Activated CD8-positive, alpha-beta memory T cell treated with anti-CD3 and anti-CD28 coated beads, Interleukin-2, amount 50 U/mL, for 48 hours (primary cell): ENCODE measurements around the gene SLC11A1.

Experiments
- DNase-seq: peaks from one replicate; pipeline ENCODE4 v3.0.0-alpha.2; 2020

Gene SLC11A1

DNA sequence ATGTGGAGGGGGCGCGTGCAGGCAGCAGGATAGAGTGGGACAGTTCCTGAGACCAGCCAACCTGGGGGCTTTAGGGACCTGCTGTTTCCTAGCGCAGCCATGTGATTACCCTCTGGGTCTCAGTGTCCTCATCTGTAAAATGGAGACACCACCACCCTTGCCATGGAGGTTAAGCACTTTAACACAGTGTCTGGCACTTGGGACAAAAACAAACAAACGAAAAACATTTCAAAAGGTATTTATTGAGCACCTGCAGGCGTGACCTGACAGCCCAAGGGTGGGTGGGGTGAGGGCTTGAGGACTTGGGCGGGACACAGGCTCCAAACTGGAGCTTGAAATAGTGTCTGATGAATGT is 13.0 kb downstream of the SLC11A1 start:
- no peak for DNase-seq

DNA sequence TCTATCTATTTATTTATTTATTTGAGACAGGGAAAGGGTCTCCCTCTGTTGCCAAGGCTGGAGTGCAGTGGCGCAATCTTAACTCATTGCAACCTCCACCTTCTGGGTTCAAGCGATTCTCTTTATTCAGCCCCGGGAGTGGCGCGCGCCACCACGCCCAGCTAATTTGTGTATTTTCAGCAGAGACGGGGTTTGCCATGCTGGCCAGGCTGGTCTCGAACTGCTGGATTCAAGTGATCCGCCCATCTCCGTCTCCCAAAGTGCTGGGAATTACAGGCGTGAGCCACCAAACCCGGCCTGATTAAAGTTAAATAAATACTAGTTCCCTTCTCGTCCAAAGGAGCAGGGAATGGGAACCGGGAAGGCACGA is 13.4 kb downstream of the SLC11A1 start:
- no peak for DNase-seq

DNA sequence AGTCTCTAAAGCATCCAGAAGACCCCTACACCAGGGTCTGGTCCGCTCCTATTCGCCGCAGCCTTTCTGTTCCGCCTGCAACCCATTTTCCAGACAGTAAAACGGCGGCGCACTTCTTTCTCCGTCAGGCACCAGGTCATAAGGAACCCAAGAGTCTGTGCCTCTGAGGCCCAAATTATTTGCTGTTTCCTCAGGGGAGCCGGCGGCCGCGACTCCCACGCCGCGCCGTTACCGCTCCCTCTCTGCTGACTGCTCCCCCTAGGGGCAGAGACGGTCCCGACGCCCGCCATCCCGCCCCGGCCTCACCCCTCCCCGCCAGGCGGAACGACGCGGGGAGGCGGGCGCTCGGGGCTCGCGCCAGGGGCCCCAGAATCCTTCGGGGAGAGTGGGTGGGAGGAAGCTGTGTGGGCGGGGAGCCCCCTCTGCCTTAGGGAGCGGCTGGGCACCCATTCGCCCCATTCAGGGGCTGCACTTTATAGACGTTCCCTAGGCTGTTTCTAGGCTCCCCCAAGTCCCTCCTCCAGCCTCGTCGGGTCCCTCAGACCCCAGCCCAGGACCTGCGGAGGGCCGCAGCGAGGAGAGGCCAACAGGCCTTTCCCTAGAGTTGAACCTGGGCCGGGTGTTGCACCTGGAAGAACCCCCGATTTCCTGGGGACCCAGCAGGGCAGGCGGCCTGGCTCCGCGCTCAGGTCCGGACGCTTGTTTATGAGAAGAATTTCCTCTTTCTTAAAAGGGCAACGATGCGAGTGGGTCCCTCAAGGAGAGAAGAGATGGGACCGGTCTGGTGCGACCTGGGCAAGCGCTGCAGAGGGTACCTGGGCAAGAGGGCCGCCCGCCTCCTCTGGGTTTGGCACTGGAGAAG is 14.0 kb downstream of the SLC11A1 start:
- DNase-seq = peak; percentile 95

DNA sequence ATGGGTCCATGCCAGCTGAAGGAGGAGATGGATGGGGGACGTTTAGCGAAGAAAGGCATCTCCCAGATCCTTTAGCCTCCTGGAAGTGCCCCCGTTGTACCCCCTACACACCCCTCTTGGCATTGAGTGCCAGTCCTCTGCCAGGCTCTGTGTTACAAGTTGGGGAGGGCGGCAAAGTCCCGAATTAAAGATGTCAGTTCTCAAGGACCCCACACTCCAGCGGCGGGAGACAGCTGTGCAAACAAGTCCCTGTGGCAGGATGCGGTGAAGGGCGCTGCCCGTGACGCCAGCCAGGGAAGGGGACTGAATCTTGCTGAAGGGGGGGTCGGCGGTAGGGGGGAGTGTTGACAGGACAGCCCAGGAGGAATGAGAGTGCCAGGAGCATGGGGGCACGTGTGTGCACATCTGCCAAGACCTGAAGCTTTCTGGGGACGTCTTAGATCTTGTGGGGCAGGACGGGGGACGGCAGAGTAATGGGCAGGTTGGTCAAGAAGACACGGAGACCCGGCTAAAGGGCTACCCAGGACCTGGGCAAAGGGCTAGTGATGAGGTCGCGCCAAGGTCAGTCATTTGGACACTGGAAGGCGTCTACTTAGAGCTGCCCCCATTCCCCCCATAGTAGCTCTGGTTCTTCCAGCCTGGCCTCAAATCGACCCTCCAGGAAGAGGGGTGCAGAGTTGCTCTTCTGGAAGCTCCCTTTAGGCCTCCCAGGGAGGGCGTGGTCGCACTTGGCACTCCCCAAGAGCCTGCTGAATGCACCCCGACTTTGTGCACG is 14.8 kb downstream of the SLC11A1 start:
- peak; percentile 83 for DNase-seq

- no peak for DNase-seq
Observed at GRCh38 chr2:218397463-218397819, 15.4 kb downstream of the SLC11A1 start.

DNA sequence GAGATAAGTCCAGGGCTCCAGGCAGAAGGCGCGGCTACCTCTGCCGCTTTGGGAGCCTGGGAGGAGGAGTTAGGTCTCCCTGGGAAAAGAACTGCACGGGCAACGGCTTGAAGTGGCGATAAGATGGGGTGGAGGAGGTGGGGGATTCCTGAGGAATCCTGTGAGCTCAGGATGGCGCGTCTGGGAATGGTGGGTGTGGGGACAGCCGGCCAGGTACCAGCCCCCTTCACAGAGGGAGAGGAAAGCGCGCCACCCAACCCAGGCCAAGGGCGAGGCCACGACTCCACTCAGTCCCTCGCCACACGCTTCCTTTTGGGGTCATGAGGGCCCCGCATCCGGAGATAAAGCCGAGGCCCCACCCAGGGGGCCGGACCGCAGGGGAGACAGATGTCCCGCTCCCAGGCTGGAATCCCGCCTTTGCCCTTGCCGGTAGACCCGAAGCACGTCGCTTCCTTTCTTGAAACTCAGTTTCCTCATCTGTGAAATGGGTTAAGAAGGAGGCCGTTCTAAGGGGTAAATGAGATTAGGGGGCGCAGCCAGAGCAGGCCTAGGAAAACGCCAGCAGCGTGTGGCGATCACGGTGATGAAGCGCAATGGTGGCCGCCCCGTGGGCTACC is 15.9 kb downstream of the SLC11A1 start:
- peak; percentile 82 for DNase-seq

DNA sequence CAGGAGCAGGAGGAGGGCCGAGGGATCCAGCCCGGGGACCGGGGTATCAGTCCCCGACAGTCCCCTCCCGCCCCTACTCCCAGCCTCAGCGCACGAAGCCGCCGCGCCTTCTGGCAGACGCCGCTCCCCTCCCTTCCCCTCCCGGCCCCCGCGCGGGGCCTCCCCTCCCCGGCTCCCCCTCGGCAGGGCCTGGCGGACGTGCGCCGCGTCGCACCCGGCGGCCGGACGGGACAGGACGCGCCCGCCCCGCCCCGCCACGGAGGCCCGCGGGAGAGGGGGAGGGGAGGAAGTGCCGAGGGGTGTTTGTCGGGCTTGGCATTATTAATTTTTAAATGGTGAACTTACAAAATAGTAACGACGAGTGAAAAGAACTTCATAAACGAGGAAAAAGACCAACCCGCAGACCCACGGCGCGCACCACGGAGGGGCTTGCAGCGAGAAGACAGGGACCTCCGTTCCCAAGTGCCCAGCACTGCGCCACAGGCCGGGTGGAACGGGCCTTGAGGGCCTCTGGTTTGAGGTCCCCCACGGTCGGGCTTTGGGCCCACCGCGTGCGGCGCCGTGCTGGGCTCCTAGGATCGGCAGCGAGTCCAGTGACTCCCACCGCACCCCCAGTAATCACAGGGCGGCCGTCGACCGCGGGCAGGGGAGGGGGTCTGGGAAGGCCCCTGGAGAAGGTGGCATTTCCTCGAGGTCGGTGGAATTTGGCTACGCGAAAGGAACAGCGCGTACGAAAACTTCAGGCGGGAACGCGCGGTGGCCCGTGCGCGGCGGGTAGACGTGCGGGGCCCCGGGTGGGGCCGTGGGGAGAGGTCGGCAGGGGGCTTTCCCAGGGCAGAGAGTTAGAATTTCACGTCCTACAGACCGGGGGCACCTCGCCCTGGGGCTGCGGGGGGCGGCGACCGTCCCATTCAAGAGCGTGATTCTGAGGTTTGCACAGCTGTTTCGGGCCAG is 16.6 kb downstream of the SLC11A1 start:
- DNase-seq = peak; percentile 84

GRCh38 chr2:218399391-218400166 is 17.5 kb downstream of the SLC11A1 start, which contains the start of gene CTDSP1:
Gene CTDSP1, plus strand, starts transcription at chr2:218399868. Its CDS starts 223 bp downstream, at chr2:218400091.
- peak; percentile 94 for DNase-seq

DNA sequence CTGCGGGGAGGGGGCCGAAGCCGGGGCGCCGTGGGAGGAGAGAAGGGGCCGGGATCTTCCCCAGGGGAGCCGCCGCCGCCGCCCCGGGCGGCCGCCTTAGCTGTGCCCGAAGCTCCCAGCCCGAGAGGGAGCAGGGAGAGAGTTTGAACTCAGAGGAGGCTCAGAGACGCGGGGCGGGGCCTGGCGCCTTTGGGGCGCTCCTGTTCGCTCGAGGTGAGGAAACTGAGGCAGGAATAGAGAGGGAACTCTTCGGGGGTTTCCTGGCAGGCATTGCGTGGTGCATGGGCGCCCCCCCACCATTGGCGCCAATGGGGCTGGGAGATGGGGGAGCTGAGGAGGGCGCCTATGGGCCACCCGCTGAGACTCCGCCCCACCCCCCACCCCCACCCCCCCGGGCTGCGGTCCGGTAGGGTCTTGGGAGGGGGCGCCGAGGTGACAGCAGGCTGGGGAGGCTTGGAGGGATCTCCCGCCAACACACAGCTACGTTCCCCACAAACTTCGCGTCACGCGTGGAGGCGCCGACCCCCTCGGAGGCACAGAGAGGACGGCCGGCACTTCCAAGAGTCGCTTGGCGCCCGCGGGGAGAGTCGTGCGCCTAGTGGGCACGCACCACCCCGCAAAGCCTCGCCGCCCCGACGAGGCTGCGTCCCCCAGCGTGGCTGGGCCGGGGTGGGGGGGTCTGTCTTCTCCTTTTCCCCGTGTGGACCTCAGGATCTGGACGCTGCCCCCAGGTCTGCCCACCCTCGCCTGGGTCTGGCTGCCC is 18.3 kb downstream of the SLC11A1 start:
- peak; percentile 74 for DNase-seq

DNA sequence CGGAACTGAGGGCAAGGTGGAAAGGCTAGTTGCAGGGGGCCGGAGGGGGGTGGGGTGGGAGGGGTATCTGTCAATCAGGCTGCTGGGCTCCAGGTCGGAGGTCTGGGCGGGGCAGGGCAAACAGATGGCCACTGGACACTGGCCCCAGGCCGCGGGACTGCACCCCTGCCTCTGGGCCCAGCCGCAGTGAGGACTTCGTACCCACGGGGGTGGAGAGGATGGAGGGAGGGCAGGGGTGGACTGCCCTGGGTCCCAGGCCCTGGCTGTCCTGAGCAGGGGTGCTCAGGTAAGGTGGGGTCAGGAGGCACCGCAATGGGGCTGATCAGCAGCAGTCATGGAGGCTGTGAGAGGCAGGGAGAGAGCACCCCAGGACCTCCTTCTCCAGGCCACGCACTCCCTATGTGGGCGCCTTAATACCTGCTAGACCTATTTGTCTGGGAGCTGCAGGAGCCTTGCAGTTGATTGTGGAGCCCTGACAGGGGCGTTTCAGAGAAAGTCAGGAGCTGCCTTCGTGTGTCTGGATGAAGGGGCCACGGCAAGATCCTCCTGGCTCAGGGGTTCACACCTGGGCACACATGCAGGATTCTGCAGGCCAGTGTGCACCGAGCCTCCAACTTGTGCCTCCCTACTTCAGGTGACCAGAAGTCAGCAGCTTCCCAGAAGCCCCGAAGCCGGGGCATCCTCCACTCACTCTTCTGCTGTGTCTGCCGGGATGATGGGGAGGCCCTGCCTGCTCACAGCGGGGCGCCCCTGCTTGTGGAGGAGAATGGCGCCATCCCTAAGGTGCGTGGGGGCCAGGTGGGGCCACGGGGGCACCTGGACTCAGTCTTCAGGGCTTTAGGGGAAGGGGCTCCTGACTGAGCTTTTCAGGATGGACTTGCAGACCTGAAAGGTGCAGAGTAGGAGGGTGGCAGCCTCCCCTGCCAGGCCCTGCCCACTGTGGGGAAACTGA is 19.1 kb downstream of the SLC11A1 start:
- no peak for DNase-seq

DNA sequence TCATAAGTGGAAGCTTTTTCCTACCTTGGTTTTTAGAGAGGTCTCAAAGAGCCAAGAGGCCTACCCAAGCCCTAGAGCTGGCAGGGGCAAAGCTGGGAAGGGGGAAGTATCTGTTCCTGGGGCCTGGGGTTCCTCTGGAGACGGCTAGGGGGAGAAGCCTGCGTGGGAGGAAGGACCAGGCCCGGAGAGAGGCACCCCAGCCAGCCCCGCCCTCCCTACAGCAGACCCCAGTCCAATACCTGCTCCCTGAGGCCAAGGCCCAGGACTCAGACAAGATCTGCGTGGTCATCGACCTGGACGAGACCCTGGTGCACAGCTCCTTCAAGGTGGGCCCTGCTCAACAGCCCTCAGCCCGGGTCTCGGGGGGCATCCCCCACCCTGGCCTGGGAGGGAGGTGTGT is 19.8 kb downstream of the SLC11A1 start:
- no peak for DNase-seq

GRCh38 chr2:218402491-218402901 is 20.4 kb downstream of the SLC11A1 start:
- DNase-seq = no peak

DNA sequence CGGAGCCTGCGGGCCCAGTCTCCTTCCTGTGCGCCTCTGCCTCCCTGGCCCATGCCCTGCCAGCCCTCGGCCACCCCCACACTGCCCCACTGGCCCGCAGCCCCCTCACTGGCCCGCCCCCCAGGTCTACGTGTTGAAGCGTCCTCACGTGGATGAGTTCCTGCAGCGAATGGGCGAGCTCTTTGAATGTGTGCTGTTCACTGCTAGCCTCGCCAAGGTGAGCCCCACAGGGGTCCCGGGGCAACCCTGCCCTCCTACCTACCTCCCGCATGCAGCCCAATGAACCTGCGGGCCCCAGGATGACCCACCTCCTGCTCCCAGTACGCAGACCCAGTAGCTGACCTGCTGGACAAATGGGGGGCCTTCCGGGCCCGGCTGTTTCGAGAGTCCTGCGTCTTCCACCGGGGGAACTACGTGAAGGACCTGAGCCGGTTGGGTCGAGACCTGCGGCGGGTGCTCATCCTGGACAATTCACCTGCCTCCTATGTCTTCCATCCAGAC is 20.9 kb downstream of the SLC11A1 start:
- no peak for DNase-seq

- DNase-seq = no peak
Observed at GRCh38 chr2:218403810-218404209, 21.7 kb downstream of the SLC11A1 start.

DNA sequence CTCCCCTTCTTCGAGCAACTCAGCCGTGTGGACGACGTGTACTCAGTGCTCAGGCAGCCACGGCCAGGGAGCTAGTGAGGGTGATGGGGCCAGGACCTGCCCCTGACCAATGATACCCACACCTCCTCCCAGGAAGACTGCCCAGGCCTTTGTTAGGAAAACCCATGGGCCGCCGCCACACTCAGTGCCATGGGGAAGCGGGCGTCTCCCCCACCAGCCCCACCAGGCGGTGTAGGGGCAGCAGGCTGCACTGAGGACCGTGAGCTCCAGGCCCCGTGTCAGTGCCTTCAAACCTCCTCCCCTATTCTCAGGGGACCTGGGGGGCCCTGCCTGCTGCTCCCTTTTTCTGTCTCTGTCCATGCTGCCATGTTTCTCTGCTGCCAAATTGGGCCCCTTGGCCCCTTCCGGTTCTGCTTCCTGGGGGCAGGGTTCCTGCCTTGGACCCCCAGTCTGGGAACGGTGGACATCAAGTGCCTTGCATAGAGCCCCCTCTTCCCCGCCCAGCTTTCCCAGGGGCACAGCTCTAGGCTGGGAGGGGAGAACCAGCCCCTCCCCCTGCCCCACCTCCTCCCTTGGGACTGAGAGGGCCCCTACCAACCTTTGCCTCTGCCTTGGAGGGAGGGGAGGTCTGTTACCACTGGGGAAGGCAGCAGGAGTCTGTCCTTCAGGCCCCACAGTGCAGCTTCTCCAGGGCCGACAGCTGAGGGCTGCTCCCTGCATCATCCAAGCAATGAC is 22.4 kb downstream of the SLC11A1 start:
- no peak for DNase-seq

DNA sequence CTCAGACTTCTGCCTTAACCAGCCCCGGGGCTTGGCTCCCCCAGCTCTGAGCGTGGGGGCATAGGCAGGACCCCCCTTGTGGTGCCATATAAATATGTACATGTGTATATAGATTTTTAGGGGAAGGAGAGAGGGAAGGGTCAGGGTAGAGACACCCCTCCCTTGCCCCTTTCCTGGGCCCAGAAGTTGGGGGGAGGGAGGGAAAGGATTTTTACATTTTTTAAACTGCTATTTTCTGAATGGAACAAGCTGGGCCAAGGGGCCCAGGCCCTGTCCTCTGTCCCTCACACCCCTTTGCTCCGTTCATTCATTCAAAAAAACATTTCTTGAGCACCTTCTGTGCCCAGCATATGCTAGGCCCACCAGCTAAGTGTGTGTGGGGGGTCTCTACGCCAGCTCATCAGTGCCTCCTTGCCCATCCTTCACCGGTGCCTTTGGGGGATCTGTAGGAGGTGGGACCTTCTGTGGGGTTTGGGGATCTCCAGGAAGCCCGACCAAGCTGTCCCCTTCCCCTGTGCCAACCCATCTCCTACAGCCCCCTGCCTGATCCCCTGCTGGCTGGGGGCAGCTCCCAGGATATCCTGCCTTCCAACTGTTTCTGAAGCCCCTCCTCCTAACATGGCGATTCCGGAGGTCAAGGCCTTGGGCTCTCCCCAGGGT is 23.1 kb downstream of the SLC11A1 start:
- DNase-seq = no peak

GRCh38 chr2:218405746-218406208 is 23.7 kb downstream of the SLC11A1 start:
- peak; percentile 61 for DNase-seq
